ENCODE results near the gene FAF1.

- TF ChIP-seq, protein P1, sequence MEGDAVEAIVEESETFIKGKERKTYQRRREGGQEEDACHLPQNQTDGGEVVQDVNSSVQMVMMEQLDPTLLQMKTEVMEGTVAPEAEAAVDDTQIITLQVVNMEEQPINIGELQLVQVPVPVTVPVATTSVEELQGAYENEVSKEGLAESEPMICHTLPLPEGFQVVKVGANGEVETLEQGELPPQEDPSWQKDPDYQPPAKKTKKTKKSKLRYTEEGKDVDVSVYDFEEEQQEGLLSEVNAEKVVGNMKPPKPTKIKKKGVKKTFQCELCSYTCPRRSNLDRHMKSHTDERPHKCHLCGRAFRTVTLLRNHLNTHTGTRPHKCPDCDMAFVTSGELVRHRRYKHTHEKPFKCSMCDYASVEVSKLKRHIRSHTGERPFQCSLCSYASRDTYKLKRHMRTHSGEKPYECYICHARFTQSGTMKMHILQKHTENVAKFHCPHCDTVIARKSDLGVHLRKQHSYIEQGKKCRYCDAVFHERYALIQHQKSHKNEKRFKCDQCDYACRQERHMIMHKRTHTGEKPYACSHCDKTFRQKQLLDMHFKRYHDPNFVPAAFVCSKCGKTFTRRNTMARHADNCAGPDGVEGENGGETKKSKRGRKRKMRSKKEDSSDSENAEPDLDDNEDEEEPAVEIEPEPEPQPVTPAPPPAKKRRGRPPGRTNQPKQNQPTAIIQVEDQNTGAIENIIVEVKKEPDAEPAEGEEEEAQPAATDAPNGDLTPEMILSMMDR (IDR thresholded peaks at IDR 0.05): no peak
- TF ChIP-seq POLR2AphosphoS5 (IDR thresholded peaks at IDR 0.05): no peak
Measured at GRCh38 chr1:50667272-50667671, 292.8 kb downstream of the FAF1 start.

Data from esophagus muscularis mucosa (tissue), 3 donors.